Fibroblast of lung (primary cell): ENCODE results near the gene BMPR1B. TPM values are rescaled to one million over a fixed set of nuclear protein-coding genes. Genes with fewer than 3 reads are reported as not detected.

Source experiments
- DNase-seq, 2 donors: peaks; one replicate each; pipeline versions ENCODE4 v3.0.0 to v3.0.0-alpha.2; 2010; ENCODE audit warnings: low read depth in 2 of 2
- H2AFZ ChIP-seq: 2 replicates; pipeline ENCODE4 v1.5.1; 2012; ENCODE audit warnings: low read length, control low read depth, inconsistent platforms
- H3K27ac ChIP-seq: 2 replicates; pipeline ENCODE4 v1.5.1; 2011; ENCODE audit warnings: low read length, control low read depth; ENCODE audit not compliant: insufficient read depth
- H3K27me3 ChIP-seq: 2 replicates; pipeline ENCODE4 v1.5.1; 2011; ENCODE audit warnings: mild to moderate bottlenecking, low read length; ENCODE audit not compliant: control insufficient read depth, insufficient read depth
- H3K36me3 ChIP-seq: 2 replicates; pipeline ENCODE4 v1.5.1; 2011; ENCODE audit warnings: low read length; ENCODE audit not compliant: control insufficient read depth, insufficient read depth
- H3K4me1 ChIP-seq: 2 replicates; pipeline ENCODE4 v1.5.1; 2011; ENCODE audit warnings: low read length; ENCODE audit not compliant: control insufficient read depth, insufficient read depth; ENCODE audit errors: extremely low read depth
- H3K4me2 ChIP-seq: 2 replicates; pipeline ENCODE4 v1.5.1; 2011; ENCODE audit warnings: low read length, control low read depth; ENCODE audit not compliant: insufficient read depth; ENCODE audit errors: extremely low read depth
- H3K4me3 ChIP-seq, 4 experiments: fragments of 200-600 bp in 1 of 4; sonication (generic) in 1 of 4; replicated peaks in 1 of 4; 2 replicates each; pipeline ENCODE4 v1.5.1; 2011 to 2016; ENCODE audit warnings: low read length in 4 of 4, low read depth in 3 of 4, mild to moderate bottlenecking in 3 of 4, control low read depth in 2 of 4, inconsistent platforms in 1 of 4, mixed read lengths in 1 of 4; ENCODE audit not compliant: insufficient read depth in 1 of 4; ENCODE audit errors: control extremely low read depth in 1 of 4
- H3K79me2 ChIP-seq: 2 replicates; pipeline ENCODE4 v1.5.1; 2012; ENCODE audit warnings: mild to moderate bottlenecking, low read length, inconsistent platforms; ENCODE audit not compliant: control insufficient read depth, insufficient read depth
- H3K9ac ChIP-seq: 2 replicates; pipeline ENCODE4 v1.5.1; 2011; ENCODE audit warnings: mild to moderate bottlenecking, low read length, control low read depth; ENCODE audit not compliant: insufficient read depth
- H3K9me3 ChIP-seq: 2 replicates; pipeline ENCODE4 v1.5.1; 2012; ENCODE audit warnings: low read depth, low read length; ENCODE audit not compliant: control insufficient read depth, insufficient read depth
- H4K20me1 ChIP-seq: 2 replicates; pipeline ENCODE4 v1.5.1; 2011; ENCODE audit warnings: low read length; ENCODE audit not compliant: control insufficient read depth, insufficient read depth; ENCODE audit errors: extremely low read depth
- CTCF ChIP-seq, 2 donors: IDR thresholded peaks in 1 of 2; conservative IDR thresholded peaks in 1 of 2; 1 replicate in 1 of 2; 2 replicates in 1 of 2; pipeline ENCODE4 v1.5.1; 2011 to 2012; ENCODE audit warnings: low read length in 2 of 2, control low read depth in 1 of 2, inconsistent platforms in 1 of 2, low read depth in 1 of 2, mild to moderate bottlenecking in 1 of 2
- EZH2 ChIP-seq: IDR thresholded peaks from 2 replicates; pipeline ENCODE4 v1.5.1; 2012; ENCODE audit warnings: low read length, control low read depth, mild to moderate bottlenecking; ENCODE audit errors: missing control alignments
- polyA plus RNA-seq, 2 donors: library from polyadenylated mRNA; depleted of rRNA in 1 of 2; stranded (reverse) in 1 of 2; unstranded in 1 of 2; fragments of >200 nt; gene quantifications; 2 replicates each; pipeline ENCODE4 v1.2.1, GENCODE V29; 2011 to 2012; ENCODE audit warnings: missing spikeins in 1 of 2
- total RNA-seq: library from RNA; depleted of rRNA; stranded (reverse); fragments of >200 nt; gene quantifications from 2 replicates; pipeline ENCODE4 v1.2.1, GENCODE V29; 2014

Gene BMPR1B
- total and polyA plus RNA-seq, 2 donors (not counting 1 experiment from before 2014, with no cell fraction given) = 0.17 to 0.45 TPM

GRCh38 chr4:94931626-94932025 lies 173.9 kb downstream of the BMPR1B start:
- H3K36me3 ChIP-seq = no peaks in the 10 kb centered on the region
- DNase-seq = no peak
- no peak overlapping the region for H3K4me2 ChIP-seq
- H3K4me3 ChIP-seq = no peak overlapping the region
- no peak overlapping the region for H3K27ac ChIP-seq
- H3K27me3 ChIP-seq = no peaks in the 10 kb centered on the region
- H3K79me2 ChIP-seq = no peaks in the 10 kb centered on the region
- no peaks in the 10 kb centered on the region for H3K9me3 ChIP-seq
- H4K20me1 ChIP-seq = no peaks in the 10 kb centered on the region
- H2AFZ ChIP-seq = no peak overlapping the region
- H3K9ac ChIP-seq = no peak overlapping the region
- TF ChIP-seq EZH2 = no peak
- no peak for TF ChIP-seq CTCF (conservative IDR thresholded peaks at IDR 0.05 in 1 of 2, IDR thresholded peaks at IDR 0.05 in 1 of 2; ENCODE audit: low read depth in 1 of 2, low read length in 2 of 2)
- H3K4me1 ChIP-seq = peaks cover 3% of the 10 kb centered on the region

- Histone ChIP-seq H2AFZ (no peak overlapping the region), H3K4me2 (no peak overlapping the region), H3K36me3 (no peaks in the 10 kb centered on the region), H3K27me3 (no peaks in the 10 kb centered on the region), H3K79me2 (no peaks in the 10 kb centered on the region), H3K9me3 (no peaks in the 10 kb centered on the region), H3K27ac (no peak overlapping the region), H3K4me1 (peaks cover 3% of the 10 kb centered on the region), H4K20me1 (no peaks in the 10 kb centered on the region), H3K4me3 (no peak overlapping the region), H3K9ac (no peak overlapping the region)
- DNase-seq = no peak
- TF ChIP-seq EZH2 (no peak), CTCF (conservative IDR thresholded peaks at IDR 0.05 in 1 of 2, IDR thresholded peaks at IDR 0.05 in 1 of 2; ENCODE audit: low read depth in 1 of 2, low read length in 2 of 2) (no peak)
These were observed 174.6 kb downstream of the BMPR1B start for GRCh38 chr4:94932366-94932765.

- Histone ChIP-seq H3K4me3 (no peak overlapping the region), H2AFZ (no peak overlapping the region), H3K36me3 (no peaks in the 10 kb centered on the region), H3K4me2 (no peak overlapping the region), H4K20me1 (no peaks in the 10 kb centered on the region), H3K4me1 (peaks cover 3% of the 10 kb centered on the region), H3K27ac (no peak overlapping the region), H3K79me2 (no peaks in the 10 kb centered on the region), H3K27me3 (no peaks in the 10 kb centered on the region), H3K9ac (no peak overlapping the region), H3K9me3 (no peaks in the 10 kb centered on the region)
- DNase-seq = peak in 1 of 2 donors; percentile 56
- no peak for TF ChIP-seq CTCF (conservative IDR thresholded peaks at IDR 0.05 in 1 of 2, IDR thresholded peaks at IDR 0.05 in 1 of 2; ENCODE audit: low read depth in 1 of 2, low read length in 2 of 2)
- no peak for TF ChIP-seq EZH2
These were observed 176.0 kb downstream of the BMPR1B start for GRCh38 chr4:94933799-94934198.
